Esophagus squamous epithelium (tissue), 4 donors: ENCODE results near the gene TMC3.

Experiments
- POLR2A ChIP-seq, 4 donors: fragments of 450-650 bp; IDR thresholded peaks; one replicate each; pipeline ENCODE4 v1.6.1; 2017; ENCODE audit warnings: antibody characterized with exemption in 4 of 4, mild to moderate bottlenecking in 4 of 4, moderate library complexity in 3 of 4
- TF ChIP-seq, protein P1 (sequence below), 6 experiments: fragments of 450-650 bp in 4 of 6; fragments of 200-600 bp in 2 of 6; sonication (generic) in 2 of 6; IDR thresholded peaks; one replicate each; pipeline ENCODE4 v1.5.1; 2016 to 2019; ENCODE audit warnings: antibody characterized with exemption in 6 of 6, mild to moderate bottlenecking in 4 of 6, moderate library complexity in 4 of 6

DNA sequence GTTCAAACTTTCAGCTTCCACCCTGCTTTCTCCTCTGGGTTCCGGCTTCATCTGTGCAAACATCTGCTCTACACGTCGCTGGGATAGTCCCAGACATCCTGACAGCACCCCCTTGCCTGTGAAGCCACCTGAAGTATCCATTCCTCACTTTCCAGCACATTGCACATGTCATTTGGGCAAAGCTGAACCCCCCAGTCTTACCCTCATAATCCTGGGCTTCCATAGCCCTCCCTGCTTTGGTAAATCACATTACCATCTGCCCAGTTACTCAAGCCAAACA, 92.6 kb downstream of the TMC3 start:
- TF ChIP-seq POLR2A (IDR thresholded peaks at IDR 0.05) = no peak
- TF ChIP-seq, protein P1, sequence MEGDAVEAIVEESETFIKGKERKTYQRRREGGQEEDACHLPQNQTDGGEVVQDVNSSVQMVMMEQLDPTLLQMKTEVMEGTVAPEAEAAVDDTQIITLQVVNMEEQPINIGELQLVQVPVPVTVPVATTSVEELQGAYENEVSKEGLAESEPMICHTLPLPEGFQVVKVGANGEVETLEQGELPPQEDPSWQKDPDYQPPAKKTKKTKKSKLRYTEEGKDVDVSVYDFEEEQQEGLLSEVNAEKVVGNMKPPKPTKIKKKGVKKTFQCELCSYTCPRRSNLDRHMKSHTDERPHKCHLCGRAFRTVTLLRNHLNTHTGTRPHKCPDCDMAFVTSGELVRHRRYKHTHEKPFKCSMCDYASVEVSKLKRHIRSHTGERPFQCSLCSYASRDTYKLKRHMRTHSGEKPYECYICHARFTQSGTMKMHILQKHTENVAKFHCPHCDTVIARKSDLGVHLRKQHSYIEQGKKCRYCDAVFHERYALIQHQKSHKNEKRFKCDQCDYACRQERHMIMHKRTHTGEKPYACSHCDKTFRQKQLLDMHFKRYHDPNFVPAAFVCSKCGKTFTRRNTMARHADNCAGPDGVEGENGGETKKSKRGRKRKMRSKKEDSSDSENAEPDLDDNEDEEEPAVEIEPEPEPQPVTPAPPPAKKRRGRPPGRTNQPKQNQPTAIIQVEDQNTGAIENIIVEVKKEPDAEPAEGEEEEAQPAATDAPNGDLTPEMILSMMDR (IDR thresholded peaks at IDR 0.05) = no peak
